HepG2 (cell line): ENCODE measurements around the gene TPPP2. TPM values are rescaled to one million over a fixed set of nuclear protein-coding genes. Genes with fewer than 3 reads are reported as not detected.
A peak's percentile ranks its signal among the peaks of the same experiment; 100 is the strongest.

ENCODE experiments used
- FOXC1 ChIP-seq: sonication (generic); formaldehyde crosslinking; IDR thresholded peaks from 2 replicates; pipeline ENCODE4 v1.8.0; 2022; ENCODE audit warnings: mild to moderate bottlenecking, missing genetic modification reagents, borderline replicate concordance
- HMGXB4 ChIP-seq, 2 experiments: sonication (generic) in 1 of 2; formaldehyde crosslinking in 1 of 2; IDR thresholded peaks; 2 replicates each; pipeline versions ENCODE4 v1.4.0 to v1.6.1; 2018 to 2020; ENCODE audit warnings: missing genetic modification reagents in 2 of 2, borderline replicate concordance in 1 of 2, low read depth in 1 of 2, mild to moderate bottlenecking in 1 of 2, missing biosample characterization in 1 of 2
- MLLT10 ChIP-seq: sonication (generic); formaldehyde crosslinking; IDR thresholded peaks from 2 replicates; pipeline ENCODE4 v1.4.0; 2020; ENCODE audit warnings: missing genetic modification reagents
- NFYB ChIP-seq: sonication (generic); formaldehyde crosslinking; IDR thresholded peaks from 2 replicates; pipeline ENCODE4 v1.4.0; 2020; ENCODE audit warnings: missing genetic modification reagents
- TBP ChIP-seq: sonication (generic); formaldehyde crosslinking; IDR thresholded peaks from 2 replicates; pipeline ENCODE4 v1.5.0; 2020; ENCODE audit warnings: missing genetic modification reagents
- TMF1 ChIP-seq: sonication (generic); formaldehyde crosslinking; IDR thresholded peaks from 2 replicates; pipeline ENCODE4 v1.8.1; 2022; ENCODE audit warnings: low read depth, missing genetic modification reagents
- ZBTB14 ChIP-seq: sonication (generic); formaldehyde crosslinking; IDR thresholded peaks from 2 replicates; pipeline ENCODE4 v1.4.0; 2020; ENCODE audit warnings: missing genetic modification reagents
- ZFY ChIP-seq: sonication (generic); formaldehyde crosslinking; IDR thresholded peaks from 2 replicates; pipeline ENCODE4 v1.4.0; 2020; ENCODE audit warnings: missing genetic modification reagents
- ZNF142 ChIP-seq: sonication (generic); formaldehyde crosslinking; IDR thresholded peaks from 2 replicates; pipeline ENCODE4 v1.4.0; 2020; ENCODE audit warnings: missing genetic modification reagents
- ZNF260 ChIP-seq: sonication (generic); formaldehyde crosslinking; IDR thresholded peaks from 2 replicates; pipeline ENCODE4 v1.4.0; 2020; ENCODE audit warnings: missing genetic modification reagents, low read depth, mild to moderate bottlenecking, borderline replicate concordance
- ZNF34 ChIP-seq: sonication (generic); formaldehyde crosslinking; IDR thresholded peaks from 2 replicates; pipeline ENCODE4 v1.4.0; 2020; ENCODE audit warnings: mild to moderate bottlenecking, missing genetic modification reagents, borderline replicate concordance
- ZNF576 ChIP-seq: sonication (generic); formaldehyde crosslinking; IDR thresholded peaks from 2 replicates; pipeline ENCODE4 v1.4.0; 2020; ENCODE audit warnings: mild to moderate bottlenecking, missing genetic modification reagents
- ZNF589 ChIP-seq: sonication (generic); formaldehyde crosslinking; conservative IDR thresholded peaks from 2 replicates; pipeline ENCODE4 v1.8.0; 2022; ENCODE audit warnings: mild to moderate bottlenecking, moderate library complexity, missing genetic modification reagents
- polyA plus RNA-seq, 8 experiments: library from polyadenylated mRNA; depleted of rRNA in 3 of 8; stranded (reverse) in 7 of 8; unstranded in 1 of 8; fragments of >200 nt; fragmentation: Illumina TruSeq in 4 of 8; extraction: Trizol in 4 of 8; gene quantifications; 2 replicates each; pipeline versions ENCODE4 v1.2.1 to v1.2.3, GENCODE V29; 2011 to 2016; ENCODE audit warnings: low read depth in 4 of 8, missing spikeins in 1 of 8, mixed read lengths in 1 of 8; ENCODE audit not compliant: insufficient read depth in 1 of 8
- total RNA-seq, 5 experiments: library from RNA; depleted of rRNA; stranded (reverse); fragments of >200 nt; fragmentation: Illumina TruSeq; extraction: Trizol; gene quantifications; 2 replicates each; pipeline ENCODE4 v1.2.3, GENCODE V29; 2016; ENCODE audit warnings: low read depth in 1 of 5

The TPPP2 gene
- total and polyA plus RNA-seq, 2 of the 13 experiments (the other 11 are each of a cell fraction or from before 2014, with no cell fraction given) = 0.58 to 4.2 TPM

- no peak for TF ChIP-seq ZNF142 (CRISPR knock-in tag)
- no peak for TF ChIP-seq ZNF576
- no peak for TF ChIP-seq NFYB (CRISPR knock-in tag)
- TF ChIP-seq ZNF589 (CRISPR knock-in tag) = no peak
- no peak for TF ChIP-seq ZNF260 (CRISPR knock-in tag)
- TF ChIP-seq TBP (CRISPR knock-in tag) = no peak
- no peak for TF ChIP-seq ZNF34 (CRISPR knock-in tag)
- no peak; the same call in 1 of the 2 replicates for TF ChIP-seq FOXC1
- TF ChIP-seq ZFY (CRISPR knock-in tag) = peak; percentile 38; the same call in 1 of the 2 replicates
- TF ChIP-seq HMGXB4 (CRISPR knock-in tag; IDR thresholded peaks at IDR 0.05; ENCODE audit: borderline replicate concordance in 1 of 2, low read depth in 1 of 2) = peak; percentile 76 to 94
- TF ChIP-seq MLLT10 = no peak
- no peak for TF ChIP-seq TMF1 (CRISPR knock-in tag)
- no peak for TF ChIP-seq ZBTB14 (CRISPR knock-in tag)
Observed at GRCh38 chr14:21068521-21069387, 38.7 kb downstream of the TPPP2 start (continued).
